ENCODE data around the gene HSD17B14.

DNA sequence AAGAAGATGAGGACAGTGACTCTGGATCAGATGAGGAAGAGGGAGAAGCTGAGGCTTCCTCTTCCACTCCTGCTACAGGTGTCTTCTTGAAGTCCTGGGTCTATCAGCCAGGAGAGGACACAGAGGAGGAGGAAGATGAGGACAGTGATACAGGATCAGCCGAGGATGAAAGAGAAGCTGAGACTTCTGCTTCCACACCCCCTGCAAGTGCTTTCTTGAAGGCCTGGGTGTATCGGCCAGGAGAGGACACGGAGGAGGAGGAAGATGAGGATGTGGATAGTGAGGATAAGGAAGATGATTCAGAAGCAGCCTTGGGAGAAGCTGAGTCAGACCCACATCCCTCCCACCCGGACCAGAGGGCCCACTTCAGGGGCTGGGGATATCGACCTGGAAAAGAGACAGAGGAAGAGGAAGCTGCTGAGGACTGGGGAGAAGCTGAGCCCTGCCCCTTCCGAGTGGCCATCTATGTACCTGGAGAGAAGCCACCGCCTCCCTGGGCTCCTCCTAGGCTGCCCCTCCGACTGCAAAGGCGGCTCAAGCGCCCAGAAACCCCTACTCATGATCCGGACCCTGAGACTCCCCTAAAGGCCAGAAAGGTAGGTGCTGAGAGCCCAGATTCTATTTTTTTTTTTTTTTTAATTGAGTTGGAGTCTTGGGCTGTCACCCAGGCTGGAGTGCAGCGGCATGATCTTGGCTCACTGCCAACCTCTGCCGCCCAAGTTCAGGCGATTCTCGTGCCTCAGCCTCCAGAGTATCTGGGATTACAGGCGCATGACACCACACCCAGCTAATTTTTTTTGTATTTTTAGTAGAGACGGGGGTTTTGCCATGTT, 38.2 kb upstream of the HSD17B14 start:
- TF ChIP-seq POLR2AphosphoS5 (IDR thresholded peaks at IDR 0.05; ENCODE audit: low read depth, low read length), result peak; percentile 55; the same call in 1 of the 2 replicates
- no peak for TF ChIP-seq CTCF (IDR thresholded peaks at IDR 0.05; ENCODE audit: control extremely low read depth in 1 of 3, insufficient read depth in 1 of 3, low read depth in 1 of 3, low read length in 3 of 3)
- no peak for TF ChIP-seq GABPA (IDR thresholded peaks at IDR 0.05; ENCODE audit: borderline replicate concordance, insufficient read depth, low read length)
- TF ChIP-seq CEBPB (IDR thresholded peaks at IDR 0.05; ENCODE audit: low read depth, low read length), result no peak
- no peak for TF ChIP-seq RAD21 (IDR thresholded peaks at IDR 0.05 in 1 of 2, conservative IDR thresholded peaks at IDR 0.05 in 1 of 2; ENCODE audit: low read depth in 2 of 2, low read length in 2 of 2)
- TF ChIP-seq EP300 (IDR thresholded peaks at IDR 0.05; ENCODE audit: borderline replicate concordance in 1 of 2, low read depth in 2 of 2, low read length in 2 of 2), result no peak
- TF ChIP-seq, protein P1, sequence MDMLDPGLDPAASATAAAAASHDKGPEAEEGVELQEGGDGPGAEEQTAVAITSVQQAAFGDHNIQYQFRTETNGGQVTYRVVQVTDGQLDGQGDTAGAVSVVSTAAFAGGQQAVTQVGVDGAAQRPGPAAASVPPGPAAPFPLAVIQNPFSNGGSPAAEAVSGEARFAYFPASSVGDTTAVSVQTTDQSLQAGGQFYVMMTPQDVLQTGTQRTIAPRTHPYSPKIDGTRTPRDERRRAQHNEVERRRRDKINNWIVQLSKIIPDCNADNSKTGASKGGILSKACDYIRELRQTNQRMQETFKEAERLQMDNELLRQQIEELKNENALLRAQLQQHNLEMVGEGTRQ (IDR thresholded peaks at IDR 0.05; ENCODE audit: low read length), result no peak

All from H1 (cell line).